SK-N-SH (cell line): ENCODE measurements around the gene TJP2. TPM values are rescaled to one million over a fixed set of nuclear protein-coding genes. Genes with fewer than 3 reads are reported as not detected.

Source experiments
- CTCF ChIA-PET: fragments of 300-600, 350-600 bp; formaldehyde crosslinking; extraction: SDS; loops from one replicate; lab custom pipeline; 2021; lab: Yijun Ruan, JAX
- POLR2A ChIA-PET: fragments of 350-600 bp; sonication (Branson Sonifier 250); formaldehyde crosslinking; extraction: SDS; loops from one replicate; lab custom pipeline; 2020; ENCODE audit warnings: antibody characterized with exemption, inconsistent platforms; lab: Yijun Ruan, JAX
- DNase-seq: peaks from one replicate; pipeline ENCODE4 v3.0.0; 2012
- H2AFZ ChIP-seq: fragments of 200-600 bp; sonication (generic); 2 replicates; pipeline ENCODE4 v1.8.1; 2016; ENCODE audit warnings: antibody characterized with exemption, mild to moderate bottlenecking, low read depth
- H3F3A ChIP-seq: fragments of 200-600 bp; sonication (generic); replicated peaks from 2 replicates; pipeline ENCODE3; 2016; ENCODE audit warnings: antibody characterized with exemption, mild to moderate bottlenecking; ENCODE audit not compliant: insufficient read depth
- H3K27ac ChIP-seq, 2 experiments: fragments of 200-500 bp in 1 of 2; fragments of 200-600 bp in 1 of 2; sonication (Bioruptor generic) in 1 of 2; sonication (generic), shearing (Covaris generic) in 1 of 2; 2 replicates each; pipeline versions ENCODE4 v1.5.1 to v1.6.1; 2014 to 2016; ENCODE audit warnings: low read depth in 2 of 2, inconsistent platforms in 1 of 2, low read length in 1 of 2, mild to moderate bottlenecking in 1 of 2, mixed read lengths in 1 of 2
- H3K27me3 ChIP-seq: fragments of 200-600 bp; sonication (generic), shearing (Covaris generic); 2 replicates; pipeline ENCODE4 v1.6.1; 2016; ENCODE audit warnings: mixed run types; ENCODE audit not compliant: insufficient read depth
- H3K36me3 ChIP-seq, 2 experiments: fragments of 200-500 bp in 1 of 2; fragments of 200-600 bp in 1 of 2; sonication (Bioruptor generic) in 1 of 2; sonication (generic) in 1 of 2; replicated peaks in 1 of 2; 2 replicates each; pipeline versions ENCODE3 to v1.5.1; 2014 to 2016; ENCODE audit warnings: low read length in 1 of 2, mild to moderate bottlenecking in 1 of 2; ENCODE audit not compliant: insufficient read depth in 2 of 2, control insufficient read depth in 1 of 2
- H3K4me1 ChIP-seq, 2 experiments: fragments of 200-500 bp in 1 of 2; fragments of 200-600 bp in 1 of 2; sonication (Bioruptor generic) in 1 of 2; sonication (generic), shearing (Covaris generic) in 1 of 2; 2 replicates each; pipeline versions ENCODE4 v1.5.1 to v1.6.1; 2014 to 2016; ENCODE audit warnings: low read depth in 1 of 2, low read length in 1 of 2, mixed run types in 1 of 2; ENCODE audit not compliant: insufficient read depth in 2 of 2, control insufficient read depth in 1 of 2
- H3K4me2 ChIP-seq: fragments of 200-600 bp; sonication (generic), shearing (Covaris generic); 2 replicates; pipeline ENCODE4 v1.6.1; 2017; ENCODE audit warnings: mixed run types
- H3K4me3 ChIP-seq, 2 experiments: fragments of 200-500 bp in 1 of 2; fragments of 200-600 bp in 1 of 2; sonication (Bioruptor generic) in 1 of 2; sonication (generic), shearing (Covaris generic) in 1 of 2; 2 replicates each; pipeline versions ENCODE4 v1.5.1 to v1.8.1; 2014 to 2016; ENCODE audit warnings: low read depth in 2 of 2, inconsistent platforms in 1 of 2, low read length in 1 of 2, mild to moderate bottlenecking in 1 of 2, mixed read lengths in 1 of 2, moderate library complexity in 1 of 2
- H3K79me2 ChIP-seq: fragments of 200-600 bp; sonication (generic); 2 replicates; pipeline ENCODE4 v1.8.1; 2017; ENCODE audit warnings: mild to moderate bottlenecking; ENCODE audit not compliant: insufficient read depth
- H3K9ac ChIP-seq: fragments of 200-600 bp; sonication (generic); 2 replicates; pipeline ENCODE4 v1.6.1; 2017; ENCODE audit warnings: mixed run types
- H3K9me2 ChIP-seq: fragments of 200-600 bp; sonication (generic); 2 replicates; pipeline ENCODE4 v1.6.1; 2017; ENCODE audit warnings: mixed run types
- H3K9me3 ChIP-seq: fragments of 200-600 bp; sonication (generic); 2 replicates; pipeline ENCODE4 v1.6.1; 2017; ENCODE audit warnings: mixed run types, mild to moderate bottlenecking, moderate library complexity
- H4K20me1 ChIP-seq: fragments of 200-600 bp; sonication (generic); 2 replicates; pipeline ENCODE4 v1.6.1; 2017; ENCODE audit warnings: mild to moderate bottlenecking, mixed run types; ENCODE audit not compliant: insufficient read depth
- CHD2 ChIP-seq: fragments of 150-350 bp; IDR thresholded peaks from 2 replicates; pipeline ENCODE4 v1.6.1; 2018; ENCODE audit warnings: low read length; ENCODE audit not compliant: partially characterized antibody
- CTCF ChIP-seq: fragments of 200-600 bp; sonication (generic); IDR thresholded peaks from 2 replicates; pipeline ENCODE4 v1.6.1; 2017; ENCODE audit warnings: antibody characterized with exemption, mild to moderate bottlenecking, moderate library complexity
- ELF1 ChIP-seq: IDR thresholded peaks from 2 replicates; pipeline ENCODE4 v1.4.0; 2012
- EP300 ChIP-seq, 2 experiments: IDR thresholded peaks; 2 replicates each; pipeline versions ENCODE4 v1.4.0 to v1.6.1; 2012; ENCODE audit warnings: borderline replicate concordance in 1 of 2, low read depth in 1 of 2, low read length in 1 of 2
- EZH2phosphoT487 ChIP-seq: fragments of 200-600 bp; sonication (generic); IDR thresholded peaks from 2 replicates; pipeline ENCODE4 v1.6.1; 2017; ENCODE audit warnings: low read depth, mixed run types, mild to moderate bottlenecking, antibody characterized with exemption, moderate library complexity, borderline replicate concordance
- FOSL2 ChIP-seq: IDR thresholded peaks from 2 replicates; pipeline ENCODE4 v1.4.0; 2012; ENCODE audit warnings: low read depth, mild to moderate bottlenecking, moderate library complexity, borderline replicate concordance
- GATA2 ChIP-seq: sonication (generic); formaldehyde crosslinking; IDR thresholded peaks from 2 replicates; pipeline ENCODE4 v1.5.0; 2020; ENCODE audit warnings: mild to moderate bottlenecking, missing genetic modification reagents
- IRF3 ChIP-seq: fragments of 150-350 bp; IDR thresholded peaks from 2 replicates; pipeline ENCODE4 v1.6.1; 2016; ENCODE audit warnings: mild to moderate bottlenecking, low read depth, low read length
- JUND ChIP-seq: IDR thresholded peaks from 2 replicates; pipeline ENCODE4 v1.4.0; 2012
- MEF2A ChIP-seq: IDR thresholded peaks from 2 replicates; pipeline ENCODE4 v1.4.0; 2012; ENCODE audit warnings: low read depth, borderline replicate concordance
- NRF1 ChIP-seq: IDR thresholded peaks from 2 replicates; pipeline ENCODE4 v1.6.1; 2012; ENCODE audit warnings: low read depth, mild to moderate bottlenecking, low read length
- RAD21 ChIP-seq: IDR thresholded peaks from 2 replicates; pipeline ENCODE4 v1.6.1; 2012; ENCODE audit warnings: mild to moderate bottlenecking, low read length
- RCOR1 ChIP-seq: fragments of 150-350 bp; IDR thresholded peaks from 2 replicates; pipeline ENCODE4 v1.6.1; 2017; ENCODE audit warnings: antibody characterized with exemption, low read length
- REST ChIP-seq: IDR thresholded peaks from 2 replicates; pipeline ENCODE4 v1.6.1; 2012; ENCODE audit warnings: mild to moderate bottlenecking, low read depth, low read length, moderate library complexity
- RXRA ChIP-seq: IDR thresholded peaks from 2 replicates; pipeline ENCODE4 v1.4.0; 2012; ENCODE audit warnings: low read depth, mild to moderate bottlenecking, borderline replicate concordance
- TAF1 ChIP-seq: IDR thresholded peaks from 2 replicates; pipeline ENCODE4 v1.6.1; 2012; ENCODE audit warnings: low read depth, mild to moderate bottlenecking, low read length, moderate library complexity, borderline replicate concordance
- TEAD4 ChIP-seq: IDR thresholded peaks from 2 replicates; pipeline ENCODE4 v1.4.0; 2012; ENCODE audit warnings: mild to moderate bottlenecking, borderline replicate concordance; ENCODE audit not compliant: insufficient read depth
- USF1 ChIP-seq: IDR thresholded peaks from 2 replicates; pipeline ENCODE4 v1.4.0; 2012; ENCODE audit warnings: low read depth, borderline replicate concordance
- YY1 ChIP-seq: IDR thresholded peaks from 2 replicates; pipeline ENCODE4 v1.4.0; 2012; ENCODE audit warnings: low read depth, mild to moderate bottlenecking
- WGBS: methylation state at CpG from one replicate; pipeline ENCODE4 v1.1.6; 2017; ENCODE audit warnings: low lambda C conversion rate; 5-methylcytosine and 5-hydroxymethylcytosine counted together
- polyA plus RNA-seq, 3 experiments: library from polyadenylated mRNA; depleted of rRNA; stranded (reverse); fragments of >200 nt; gene quantifications; 2 replicates each; pipeline ENCODE4 v1.2.3, GENCODE V29; 2012

TJP2 gene
- polyA plus RNA-seq, 1 of the 3 experiments (the other 2 are of a cell fraction): 17.7 TPM

- TF ChIP-seq RCOR1 (no peak), TEAD4 (no peak)
Observed at GRCh38 chr9:69179037-69179436, 5.0 kb downstream of the TJP2 start (continued).

GRCh38 chr9:69180200-69180599, 6.1 kb downstream of the TJP2 start:
- peaks cover 33% of the 10 kb centered on the region for H3F3A ChIP-seq
- 71% methylated on average over 3 of the region's 3 CpGs for WGBS
- TF ChIP-seq JUND: no peak
- TF ChIP-seq RXRA: no peak
- no peak for TF ChIP-seq EP300 (IDR thresholded peaks at IDR 0.05; ENCODE audit: borderline replicate concordance in 1 of 2, low read depth in 1 of 2, low read length in 1 of 2)
- TF ChIP-seq FOSL2: no peak
- TF ChIP-seq YY1: no peak
- TF ChIP-seq USF1: no peak
- no peak for TF ChIP-seq ELF1
- no peak for TF ChIP-seq EZH2phosphoT487
- no peak for TF ChIP-seq NRF1
- no peak for TF ChIP-seq MEF2A
- TF ChIP-seq IRF3: no peak
- CTCF ChIA-PET: interaction anchor here (1.2 to 7.6 kb wide), 3 partner anchors 12 to 152 kb away, joined by 3 to 77 read pairs (median 17); no protein-coding TSS in a partner anchor
- H3K4me2 ChIP-seq: peak overlapping the region; percentile 61
- H2AFZ ChIP-seq: no peak overlapping the region
- DNase-seq: no peak
- H3K36me3 ChIP-seq: no peaks in the 10 kb centered on the region
- H3K4me3 ChIP-seq: no peak overlapping the region
- H3K27me3 ChIP-seq: no peaks in the 10 kb centered on the region
- H3K9ac ChIP-seq: peak overlapping the region; percentile 30; the same call in 1 of the 2 replicates
- peaks cover 10 to 49% of the 10 kb centered on the region in 2 experiments for H3K4me1 ChIP-seq
- H3K27ac ChIP-seq: peak overlapping the region; percentile 78 to 90; a peak in 3 of 4 replicates
- no peaks in the 10 kb centered on the region for H3K9me3 ChIP-seq
- POLR2A ChIA-PET: no interaction called here
- H3K79me2 ChIP-seq: peaks cover 81% of the 10 kb centered on the region
- no peaks in the 10 kb centered on the region for H3K9me2 ChIP-seq
- H4K20me1 ChIP-seq: no peaks in the 10 kb centered on the region

- peak overlapping the region; percentile 30; the same call in 1 of the 2 replicates for H3K9ac ChIP-seq
- H3K9me3 ChIP-seq: no peaks in the 10 kb centered on the region
- H2AFZ ChIP-seq: no peak overlapping the region
- peak overlapping the region; percentile 78 to 90; a peak in 3 of 4 replicates for H3K27ac ChIP-seq
- H3K27me3 ChIP-seq: no peaks in the 10 kb centered on the region
- peak overlapping the region in 1 of 2 experiments; percentile 20; a peak in 1 of 4 replicates for H3K4me3 ChIP-seq
- POLR2A ChIA-PET: no interaction called here
- peaks cover 28% of the 10 kb centered on the region for H3F3A ChIP-seq
- no peaks in the 10 kb centered on the region for H3K9me2 ChIP-seq
- DNase-seq: peak; percentile 74
- H4K20me1 ChIP-seq: no peaks in the 10 kb centered on the region
- CTCF ChIA-PET: interaction anchor here (1.2 to 7.6 kb wide), 4 partner anchors 11 to 152 kb away, joined by 3 to 77 read pairs (median 11); partner anchors contain the start of gene FXN
- peaks cover 7 to 45% of the 10 kb centered on the region in 2 experiments for H3K4me1 ChIP-seq
- no peaks in the 10 kb centered on the region for H3K36me3 ChIP-seq
- 0% methylated on average over 2 of the region's 2 CpGs for WGBS
- peaks cover 85% of the 10 kb centered on the region for H3K79me2 ChIP-seq
- H3K4me2 ChIP-seq: peak overlapping the region; percentile 61
- TF ChIP-seq CHD2: peak; percentile 29
- peak; percentile 41; the same call in 1 of the 2 replicates for TF ChIP-seq REST
- peak; percentile 30; the same call in 1 of the 2 replicates for TF ChIP-seq GATA2 (CRISPR knock-in tag)
- TF ChIP-seq FOSL2: peak; percentile 98
- TF ChIP-seq RAD21: no peak
- TF ChIP-seq EP300 (IDR thresholded peaks at IDR 0.05; ENCODE audit: borderline replicate concordance in 1 of 2, low read depth in 1 of 2, low read length in 1 of 2): peak; percentile 43 to 91
- no peak for TF ChIP-seq CTCF
- TF ChIP-seq TAF1: no peak
Observed at GRCh38 chr9:69180670-69181069, 6.6 kb downstream of the TJP2 start.
